HCT116 (cell line): ENCODE results near the gene RAP1GAP2. TPM values are rescaled to one million over a fixed set of nuclear protein-coding genes. Genes with fewer than 3 reads are reported as not detected.

Experiments
- ATAC-seq: fragments of 200-7000 bp; cut with Tn5 transposase; 2 replicates; pipeline ENCODE4 v1.9.1; 2020; ENCODE audit warnings: mild to moderate bottlenecking, moderate library complexity
- BruUV-seq: library from RNA; stranded (reverse); fragments of 400-500 nt; replicated peaks from 2 replicates; lab custom pipeline; 2021; lab: Mats Ljungman, UMichigan
- CTCF ChIA-PET: fragments of 300-600 bp; sonication (Branson Sonifier 250); formaldehyde crosslinking; loops from one replicate; lab custom pipeline; 2021; ENCODE audit warnings: antibody characterized with exemption; lab: Charles Lee
- POLR2A ChIA-PET: fragments of 300-600, 350-600 bp; sonication (Branson Sonifier 250); formaldehyde crosslinking; loops from one replicate; lab custom pipeline; 2021; ENCODE audit warnings: antibody characterized with exemption; lab: Charles Lee
- RAD21 ChIA-PET, 2 experiments: fragments of 300-600 bp; sonication (Branson Sonifier 250); formaldehyde crosslinking; loops; one replicate each; lab custom pipeline; 2023; ENCODE audit warnings: low total read pairs in 2 of 2; ENCODE audit not compliant: uncharacterized antibody in 2 of 2, unreplicated experiment in 2 of 2, low non-redundant PET in 1 of 2; lab: Charles Lee
- DNase-seq: peaks from one replicate; pipeline ENCODE4 v3.0.0-alpha.2; 2010; ENCODE audit warnings: low read depth, low spot score
- H2AFZ ChIP-seq: fragments of 200-600 bp; shearing (Covaris generic), sonication (generic); 2 replicates; pipeline ENCODE4 v1.6.1; 2017; ENCODE audit warnings: low read depth, mixed run types, mixed read lengths, antibody characterized with exemption, low read length; ENCODE audit not compliant: poor library complexity, severe bottlenecking
- H3K27ac ChIP-seq: 2 replicates; pipeline ENCODE4 v1.5.1; 2012; ENCODE audit warnings: low read depth, low read length
- H3K27me3 ChIP-seq: fragments of 200-600 bp; sonication (generic); 2 replicates; pipeline ENCODE4 v1.6.1; 2016; ENCODE audit warnings: mixed run types, low read length, mixed read lengths; ENCODE audit not compliant: insufficient read depth
- H3K36me3 ChIP-seq, 2 experiments: fragments of 200-500 bp in 1 of 2; fragments of 200-600 bp in 1 of 2; sonication (Bioruptor generic) in 1 of 2; sonication (generic) in 1 of 2; 2 replicates each; pipeline versions ENCODE4 v1.5.1 to v1.6.1; 2014 to 2016; ENCODE audit warnings: low read length in 2 of 2, inconsistent platforms in 1 of 2, mixed read lengths in 1 of 2, mixed run types in 1 of 2; ENCODE audit not compliant: insufficient read depth in 2 of 2, control insufficient read depth in 1 of 2
- H3K4me1 ChIP-seq, 2 experiments: fragments of 200-600 bp in 1 of 2; sonication (generic) in 1 of 2; 2 replicates each; pipeline versions ENCODE4 v1.5.1 to v1.6.1; 2012 to 2017; ENCODE audit warnings: low read length in 2 of 2, inconsistent platforms in 1 of 2, mild to moderate bottlenecking in 1 of 2, mixed read lengths in 1 of 2, mixed run types in 1 of 2, moderate library complexity in 1 of 2; ENCODE audit not compliant: insufficient read depth in 2 of 2, control insufficient read depth in 1 of 2
- H3K4me2 ChIP-seq: fragments of 200-600 bp; sonication (generic); 2 replicates; pipeline ENCODE4 v1.6.1; 2017; ENCODE audit warnings: mixed run types, low read length, mixed read lengths
- H3K4me3 ChIP-seq, 2 experiments: fragments of 200-600 bp in 1 of 2; sonication (generic) in 1 of 2; replicated peaks in 1 of 2; 2 replicates each; pipeline ENCODE4 v1.5.1; 2011 to 2016; ENCODE audit warnings: low read length in 2 of 2, control low read depth in 1 of 2, low read depth in 1 of 2, mild to moderate bottlenecking in 1 of 2, mixed read lengths in 1 of 2, mixed run types in 1 of 2
- H3K79me2 ChIP-seq: fragments of 200-600 bp; sonication (generic); 2 replicates; pipeline ENCODE4 v1.6.1; 2017; ENCODE audit warnings: mild to moderate bottlenecking, mixed run types, low read length, moderate library complexity, mixed read lengths; ENCODE audit not compliant: insufficient read depth
- H3K9ac ChIP-seq: fragments of 200-600 bp; sonication (generic); 2 replicates; pipeline ENCODE4 v1.6.1; 2016; ENCODE audit warnings: low read length, mixed read lengths
- H3K9me2 ChIP-seq: fragments of 200-600 bp; sonication (generic), shearing (Covaris generic); 2 replicates; pipeline ENCODE4 v1.6.1; 2017; ENCODE audit warnings: mixed run types, mild to moderate bottlenecking, moderate library complexity; ENCODE audit not compliant: insufficient read depth
- H3K9me3 ChIP-seq, 2 experiments: fragments of 200-500 bp in 1 of 2; fragments of 200-600 bp in 1 of 2; sonication (Bioruptor generic) in 1 of 2; sonication (generic) in 1 of 2; 2 replicates each; pipeline ENCODE4 v1.6.1; 2014 to 2017; ENCODE audit warnings: low read length in 2 of 2, mixed read lengths in 2 of 2, inconsistent platforms in 1 of 2, low read depth in 1 of 2, mild to moderate bottlenecking in 1 of 2, mixed run types in 1 of 2, moderate library complexity in 1 of 2; ENCODE audit not compliant: control insufficient read depth in 1 of 2, insufficient read depth in 1 of 2
- H4K20me1 ChIP-seq: fragments of 200-600 bp; sonication (generic), shearing (Covaris generic); 2 replicates; pipeline ENCODE4 v1.6.1; 2017; ENCODE audit warnings: mixed run types, mild to moderate bottlenecking, moderate library complexity; ENCODE audit not compliant: insufficient read depth
- ATF3 ChIP-seq: IDR thresholded peaks from 2 replicates; pipeline ENCODE4 v1.6.1; 2012
- ELF1 ChIP-seq: IDR thresholded peaks from 2 replicates; pipeline ENCODE4 v1.6.1; 2012; ENCODE audit warnings: low read depth, borderline replicate concordance
- EZH2 ChIP-seq: fragments of 200-600 bp; sonication (generic); IDR thresholded peaks from 2 replicates; pipeline ENCODE4 v1.6.1; 2017; ENCODE audit warnings: antibody characterized with exemption, mixed run types
- EZH2phosphoT487 ChIP-seq: fragments of 200-600 bp; IDR thresholded peaks from 2 replicates; pipeline ENCODE4 v1.6.1; 2018; ENCODE audit warnings: antibody characterized with exemption, borderline replicate concordance
- FOSL1 ChIP-seq: IDR thresholded peaks from 2 replicates; pipeline ENCODE4 v1.6.1; 2012; ENCODE audit warnings: low read depth
- MAX ChIP-seq: IDR thresholded peaks from 2 replicates; pipeline ENCODE4 v1.6.1; 2012
- ZFX ChIP-seq: fragments of 450-650 bp; IDR thresholded peaks from 2 replicates; pipeline ENCODE4 v1.6.1; 2017
- intact Hi-C: fragments of 100-400 bp; cut with micrococcal nuclease; formaldehyde crosslinking; loops from 2 replicates; pipeline ENCODE4 v1.10.0; 2022
- total RNA-seq: library from RNA; stranded (reverse); gene quantifications from one replicate; pipeline ENCODE4 v1.2.1, GENCODE V29; 2021; ENCODE audit not compliant: unreplicated experiment

Gene RAP1GAP2
- total RNA-seq, 1 experiment from 2014 or later, result 54.6 TPM

GRCh38 chr17:2883544-2884213 lies 87.4 kb downstream of the RAP1GAP2 start:
- Histone ChIP-seq H3K9ac (peak overlapping the region; percentile 36), H2AFZ (no peak overlapping the region), H3K9me3 (no peaks in the 10 kb centered on the region), H3K4me3 (no peak overlapping the region), H3K9me2 (no peaks in the 10 kb centered on the region), H3K27me3 (no peaks in the 10 kb centered on the region), H3K4me1 (peaks cover 13 to 18% of the 10 kb centered on the region in 2 experiments), H4K20me1 (no peaks in the 10 kb centered on the region), H3K4me2 (peak overlapping the region; percentile 53), H3K36me3 (no peaks in the 10 kb centered on the region), H3K79me2 (no peaks in the 10 kb centered on the region), H3K27ac (no peak overlapping the region)
- intact Hi-C loops, result no loop called here
- ChIA-PET RAD21 (no interaction called here), CTCF (no interaction called here), POLR2A (interaction anchor here (0.8 to 0.9 kb wide), 2 partner anchors 9 kb away, joined by 3 to 4 read pairs; no protein-coding TSS in a partner anchor)
- no TSS peak for BruUV-seq
- DNase-seq, result no peak
- peak; percentile 95 for ATAC-seq
- no peak for TF ChIP-seq EZH2phosphoT487
- TF ChIP-seq EZH2, result no peak
- TF ChIP-seq ATF3, result no peak
- peak; percentile 54; the same call in 1 of the 2 replicates for TF ChIP-seq MAX
- TF ChIP-seq ZFX, result peak; percentile 24; the same call in 1 of the 2 replicates
- peak; percentile 21; the same call in 1 of the 2 replicates for TF ChIP-seq FOSL1

- RAD21 ChIA-PET, result no interaction called here
- H3K4me3 ChIP-seq, result no peak overlapping the region
- peaks cover 22 to 35% of the 10 kb centered on the region in 2 experiments for H3K4me1 ChIP-seq
- no peaks in the 10 kb centered on the region for H4K20me1 ChIP-seq
- intact Hi-C loops, result no loop called here
- no peak overlapping the region for H3K27ac ChIP-seq
- TF ChIP-seq ELF1 (no peak), ZFX (no peak)
- TF ChIP-seq, all 23 proteins: peak for 0
- Histone ChIP-seq H3K9ac (no peak overlapping the region), H3K36me3 (no peaks in the 10 kb centered on the region), H3K9me2 (no peaks in the 10 kb centered on the region), H2AFZ (no peak overlapping the region), H3K4me2 (no peak overlapping the region), H3K9me3 (no peaks in the 10 kb centered on the region), H3K79me2 (no peaks in the 10 kb centered on the region), H3K27me3 (no peaks in the 10 kb centered on the region)
- DNase-seq (no peak), ATAC-seq (no peak)
- no TSS peak for BruUV-seq
- ChIA-PET POLR2A (no interaction called here), CTCF (no interaction called here)
Observed at GRCh38 chr17:2885733-2886132, 89.5 kb downstream of the RAP1GAP2 start.
